Left ventricle myocardium superior (tissue), 1 donor: ENCODE results near the gene RASL11A. TPM values are rescaled to one million over a fixed set of nuclear protein-coding genes. Genes with fewer than 3 reads are reported as not detected.
"Not testable (repeated sequence)": the region's sequence is repeated elsewhere in the genome, so short reads cannot be mapped to it uniquely, and the experiment has no call there.

Experiments
- ATAC-seq: fragments of 200-7000 bp; cut with Tn5 transposase; one replicate; pipeline ENCODE4 v1.9.1; 2020; ENCODE audit warnings: mild to moderate bottlenecking, moderate library complexity
- DNase-seq: peaks from one replicate; pipeline ENCODE4 v3.0.0-alpha.2; 2020
- intact Hi-C: fragments of 100-400 bp; cut with micrococcal nuclease; formaldehyde crosslinking; loops from one replicate; pipeline ENCODE4 v1.11.0; 2022
- long read RNA-seq: library from polyadenylated mRNA; unstranded; transcript quantifications from one replicate; pipeline ENCODE4 v2.0.0, GENCODE V29; 2021
- total RNA-seq: library from RNA; stranded (reverse); fragmentation: NEBNext Ultra II Directional; extraction: Animal tissue kit (Norgen Biotek cat#: 25700); gene quantifications from one replicate; pipeline ENCODE4 v1.2.1, GENCODE V29; 2021
- donor health status: DM: no; HTN: yes; CAD: no; lungs with severe emphysema.

The RASL11A gene, protein sequence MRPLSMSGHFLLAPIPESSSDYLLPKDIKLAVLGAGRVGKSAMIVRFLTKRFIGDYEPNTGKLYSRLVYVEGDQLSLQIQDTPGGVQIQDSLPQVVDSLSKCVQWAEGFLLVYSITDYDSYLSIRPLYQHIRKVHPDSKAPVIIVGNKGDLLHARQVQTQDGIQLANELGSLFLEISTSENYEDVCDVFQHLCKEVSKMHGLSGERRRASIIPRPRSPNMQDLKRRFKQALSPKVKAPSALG
- 7.9 TPM for total RNA-seq
- long read RNA-seq, partial matches to known transcripts = 0 of 2 reads
- long read RNA-seq, other reads (novel, unspliced or antisense) = 0 of 2 reads

DNA sequence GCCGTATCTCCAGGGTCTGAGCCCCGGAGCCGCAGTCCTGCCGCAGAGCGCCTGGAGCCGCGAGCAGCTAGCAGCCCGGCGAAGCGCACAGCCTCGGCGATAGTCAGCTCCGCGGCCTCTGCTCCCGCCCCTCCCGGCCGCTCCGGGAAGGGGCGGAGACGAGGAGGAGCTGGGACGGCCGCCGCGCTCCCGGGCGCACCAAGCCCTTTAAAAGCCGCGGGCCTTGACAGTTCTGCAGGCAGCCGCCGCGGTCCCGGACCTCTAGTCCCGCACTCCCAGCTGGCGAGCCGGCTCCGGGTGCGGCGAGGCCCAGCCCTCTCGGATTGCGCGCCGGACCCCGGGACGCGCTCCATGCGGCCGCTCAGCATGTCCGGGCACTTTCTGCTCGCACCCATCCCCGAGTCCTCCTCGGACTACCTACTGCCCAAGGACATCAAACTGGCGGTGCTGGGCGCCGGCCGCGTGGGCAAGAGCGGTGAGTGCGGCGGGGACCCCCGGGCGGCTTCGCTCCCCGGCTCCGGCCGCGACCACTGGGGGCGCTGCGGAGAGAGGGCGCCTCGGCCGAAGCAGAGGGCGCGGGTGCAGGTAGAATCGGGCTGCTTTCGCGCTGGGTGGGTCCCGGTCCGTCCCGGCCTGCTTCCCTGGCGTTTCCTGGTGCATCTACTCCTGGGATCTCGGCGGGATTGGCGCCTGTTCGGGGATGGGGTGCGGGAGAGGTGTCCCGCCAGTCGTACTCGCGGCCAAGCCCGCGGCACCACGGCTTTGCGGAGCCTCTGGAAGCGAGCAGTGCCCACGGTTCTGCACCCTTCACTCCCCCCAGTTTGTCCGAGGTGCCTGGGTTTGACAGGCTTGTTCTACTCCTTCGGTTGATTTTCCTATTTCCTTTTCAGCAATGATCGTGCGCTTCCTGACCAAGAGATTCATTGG lies at the start of gene RASL11A:
Gene RASL11A (plus strand): TSS at position 237 of the 927 bp plus-strand sequence. CDS start 115 bp downstream, at position 352.
- intact Hi-C loops = no loop called here
- DNase-seq (peak; percentile 93), ATAC-seq (peak; percentile 96)

DNA sequence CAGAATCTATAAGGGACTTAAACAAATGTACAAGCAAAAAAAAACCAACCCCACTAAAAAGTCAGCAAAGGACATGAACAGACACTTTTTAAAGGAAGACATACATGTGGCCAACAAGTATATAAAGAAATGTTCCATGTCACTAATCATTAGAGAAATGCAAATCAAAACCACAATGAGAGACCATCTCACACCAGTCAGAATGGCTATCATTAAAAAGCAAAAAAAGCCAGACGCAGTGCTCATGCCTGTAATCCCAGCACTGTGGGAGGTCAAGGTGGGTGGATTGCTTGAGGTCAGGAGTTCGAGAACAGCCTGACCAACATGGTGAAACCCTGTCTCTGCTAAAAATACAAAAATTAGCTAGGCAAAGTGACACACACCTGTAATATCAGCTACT lies 48.5 kb upstream of the RASL11A start:
- ATAC-seq, DNase-seq, intact Hi-C loops: not testable (repeated sequence)

DNA sequence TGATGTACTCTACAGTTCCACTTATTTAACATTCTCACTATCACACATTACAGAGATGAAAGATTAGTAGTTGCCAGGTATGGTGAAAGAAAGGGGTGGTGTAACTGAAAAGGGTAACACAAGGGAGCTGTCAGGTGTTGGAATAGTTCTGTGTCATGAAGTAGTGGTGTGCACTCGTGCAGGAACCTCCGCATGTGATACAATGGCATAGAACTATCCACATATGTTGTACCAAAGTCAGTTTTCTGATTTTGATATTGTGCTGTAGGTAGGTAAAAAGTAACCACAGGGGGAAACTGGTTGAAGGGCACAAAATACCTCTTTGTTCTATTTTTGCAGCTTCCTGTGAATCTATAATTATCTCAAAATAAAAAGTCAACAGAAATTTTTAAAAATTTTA lies 43.6 kb upstream of the RASL11A start:
- intact Hi-C loops = no loop called here
- ATAC-seq (no peak), DNase-seq (no peak)

DNA sequence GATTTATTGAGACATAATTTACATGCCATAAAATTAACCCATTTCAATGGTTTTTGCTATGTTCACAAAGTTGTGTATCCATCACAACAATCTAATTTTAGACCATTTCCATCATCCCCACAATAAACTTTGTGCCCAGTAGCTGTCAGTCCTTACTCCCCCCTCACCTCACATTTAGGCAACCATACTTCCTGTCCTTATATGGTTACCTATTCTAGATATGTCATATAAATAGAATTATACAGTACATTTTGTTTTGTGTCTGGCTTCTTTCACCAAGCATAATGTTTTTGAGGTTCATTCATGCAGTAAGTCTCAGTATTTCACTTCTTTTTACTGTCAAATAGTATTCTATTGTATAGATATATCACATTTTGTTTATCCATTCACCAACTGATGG lies 42.5 kb upstream of the RASL11A start:
- ATAC-seq (peak; percentile 35), DNase-seq (no peak)
- intact Hi-C loops = no loop called here

DNA sequence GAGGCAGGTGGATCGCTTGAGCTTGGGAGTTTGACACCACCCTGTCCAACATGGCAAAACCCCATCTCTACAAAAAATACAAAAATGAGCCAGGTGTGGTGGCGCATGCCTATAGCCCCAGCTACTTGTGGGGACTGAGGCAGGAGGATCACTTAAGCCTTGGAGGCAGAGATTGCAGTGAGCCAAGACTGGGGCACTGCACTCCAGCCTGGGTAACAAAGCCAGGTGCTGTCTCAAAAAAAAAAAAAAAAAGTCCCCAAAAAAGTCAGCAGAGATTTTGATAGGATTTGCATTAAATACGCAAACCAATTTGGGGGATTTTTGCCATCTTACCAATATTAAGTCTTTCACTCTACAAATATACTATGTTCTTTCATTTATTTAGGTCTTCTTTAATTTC lies 41.0 kb upstream of the RASL11A start:
- DNase-seq (no peak), ATAC-seq (no peak)
- intact Hi-C loops = no loop called here

DNA sequence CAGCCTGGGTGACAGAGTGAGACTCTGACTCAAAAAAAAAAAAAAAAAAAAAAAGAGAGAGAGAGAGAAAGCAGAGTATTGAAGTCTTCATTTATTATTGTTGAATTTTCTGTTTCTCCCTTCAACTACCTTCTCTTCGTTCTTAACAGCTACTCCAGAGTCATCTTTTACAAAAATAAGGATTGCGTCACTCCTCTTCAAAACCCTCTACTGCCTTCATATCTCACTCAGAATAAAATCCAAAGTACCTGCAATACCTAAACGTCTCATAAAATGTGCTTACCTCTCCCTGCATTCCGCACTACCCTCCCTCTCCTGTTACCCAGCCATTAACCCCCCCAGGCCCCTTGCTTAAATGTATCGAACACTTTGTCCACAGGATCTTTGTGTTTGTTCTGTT lies 36.7 kb upstream of the RASL11A start:
- no peak for ATAC-seq

DNA sequence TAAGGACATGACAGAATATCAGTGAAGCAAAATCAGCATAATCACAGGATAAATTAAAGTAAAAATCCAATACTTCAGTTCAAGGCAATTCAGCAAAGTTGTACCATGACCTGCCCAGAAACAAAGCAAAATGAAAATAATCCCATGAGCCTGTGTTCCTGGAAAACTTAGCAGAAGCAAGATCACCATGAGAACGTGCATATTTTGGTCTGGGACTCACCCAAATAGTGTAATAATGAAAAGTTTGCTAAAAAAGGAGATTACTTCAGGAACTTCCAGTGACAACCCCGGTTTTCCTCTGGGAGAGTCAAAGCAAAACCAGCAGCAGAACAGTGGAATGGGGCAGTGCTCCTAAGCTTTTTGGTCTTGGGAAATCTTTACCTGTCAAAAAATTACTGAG lies 34.2 kb upstream of the RASL11A start:
- ATAC-seq (no peak), DNase-seq (no peak)
- intact Hi-C loops = no loop called here

More for the DNA sequence above, 36.7 kb upstream of the RASL11A start:
- no peak for DNase-seq
- intact Hi-C loops = no loop called here

DNA sequence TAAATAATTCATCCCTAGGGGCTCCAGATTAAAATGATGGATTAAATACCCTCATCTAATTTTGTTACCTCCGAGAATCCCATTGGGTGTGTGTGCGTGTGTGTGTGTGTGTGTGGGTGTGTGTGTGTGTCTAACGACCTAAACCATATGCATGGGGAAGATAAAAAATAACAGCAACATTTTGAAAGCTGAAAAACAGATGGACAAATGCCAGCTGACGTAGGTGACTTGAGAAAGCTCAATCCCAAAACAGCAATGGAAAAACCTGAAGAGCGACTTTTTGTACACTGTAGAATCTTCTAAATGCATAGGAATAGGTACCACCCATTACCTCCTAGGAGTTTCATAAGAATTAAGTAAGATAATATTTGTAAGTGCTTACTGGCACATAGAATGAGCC lies 27.9 kb upstream of the RASL11A start:
- intact Hi-C loops = no loop called here
- no peak for ATAC-seq
- no peak for DNase-seq

DNA sequence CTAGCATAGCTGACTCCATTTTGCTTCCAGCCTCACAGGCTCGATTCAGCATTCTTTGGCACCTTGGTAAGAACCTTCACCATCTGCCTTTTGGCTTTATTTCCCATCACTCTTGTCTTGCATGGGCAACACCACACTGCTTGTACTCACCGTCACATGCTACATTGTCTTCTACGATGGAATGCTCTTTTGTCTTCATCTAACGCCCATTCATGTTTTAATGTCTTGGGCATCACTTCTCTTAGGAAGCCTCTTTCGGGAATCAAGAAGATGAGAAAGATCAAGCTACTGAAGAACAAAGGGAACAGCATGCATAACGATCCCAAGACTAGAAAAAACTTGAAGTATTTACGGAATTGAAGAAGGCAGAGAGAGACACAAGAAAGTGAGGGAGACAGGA lies 25.0 kb upstream of the RASL11A start:
- DNase-seq = no peak
- ATAC-seq = no peak
- intact Hi-C loops = no loop called here

DNA sequence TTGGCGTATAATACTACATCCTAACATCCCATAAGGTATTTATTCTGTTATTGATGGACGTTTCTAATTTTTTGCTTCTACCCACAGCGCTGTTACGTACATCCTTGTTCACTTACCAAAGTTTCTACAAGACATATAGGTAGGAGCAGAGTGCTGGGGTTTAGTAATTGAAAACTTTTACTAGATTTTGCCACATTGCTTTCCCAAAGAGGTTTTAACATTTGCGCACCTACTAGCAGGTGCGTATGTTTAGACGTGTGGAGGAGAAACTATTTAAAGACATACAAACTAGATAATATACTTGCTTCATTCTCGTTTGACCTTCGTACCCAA lies 19.8 kb upstream of the RASL11A start:
- intact Hi-C loops = no loop called here
- no peak for DNase-seq
- ATAC-seq = no peak

DNA sequence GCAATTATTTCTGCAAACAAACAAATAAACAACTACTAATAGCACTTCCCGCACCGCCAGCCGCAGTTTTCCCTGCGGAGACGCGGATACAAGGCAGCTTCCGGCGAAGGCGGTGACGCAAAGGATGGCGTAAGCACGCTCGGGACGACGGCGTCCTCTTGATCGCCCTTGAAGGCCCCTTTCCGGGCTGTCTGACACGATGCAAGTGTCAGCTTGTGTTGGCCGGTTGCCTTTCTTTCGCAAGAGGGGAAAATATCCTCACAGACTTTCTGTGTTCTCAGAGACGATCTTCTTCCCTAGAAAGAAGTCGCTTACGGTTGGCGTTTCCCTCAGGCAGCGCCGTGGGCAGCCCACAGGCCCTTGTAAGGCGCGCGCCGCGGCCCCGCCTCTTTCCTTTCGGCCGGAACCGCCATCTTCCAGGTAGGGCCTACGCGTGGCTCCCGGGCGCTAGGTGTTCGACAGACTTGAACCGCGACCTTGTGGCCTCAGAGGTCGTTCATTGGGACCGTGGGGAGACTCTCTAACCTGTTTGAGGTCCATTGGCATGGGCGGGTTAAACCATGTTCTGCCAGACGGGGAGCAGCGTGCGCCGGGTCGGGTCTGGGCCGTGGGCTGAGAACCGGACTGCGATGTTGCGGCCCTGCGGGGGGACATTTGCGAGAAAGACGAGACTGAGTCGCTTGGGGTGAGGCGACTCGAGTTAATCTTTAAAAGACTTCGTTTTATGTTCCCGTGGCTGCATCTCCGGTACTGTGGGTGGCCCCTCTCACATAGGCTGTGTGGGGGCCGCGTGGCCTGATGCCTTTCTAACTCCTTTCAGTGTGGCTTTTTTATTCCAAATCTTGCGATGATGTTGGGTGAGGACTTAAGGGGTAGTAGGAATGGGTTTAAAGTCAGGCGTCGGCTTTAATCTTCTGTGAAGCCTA lies 19.2 kb upstream of the RASL11A start, which contains the start of gene RPL21:
Gene RPL21 (plus strand): TSS at position 393 of the 926 bp plus-strand sequence. CDS start 2,219 bp downstream, outside the sequence.
- ATAC-seq = peak; percentile 99
- peak; percentile 97 for DNase-seq
- intact Hi-C loops = no loop called here

DNA sequence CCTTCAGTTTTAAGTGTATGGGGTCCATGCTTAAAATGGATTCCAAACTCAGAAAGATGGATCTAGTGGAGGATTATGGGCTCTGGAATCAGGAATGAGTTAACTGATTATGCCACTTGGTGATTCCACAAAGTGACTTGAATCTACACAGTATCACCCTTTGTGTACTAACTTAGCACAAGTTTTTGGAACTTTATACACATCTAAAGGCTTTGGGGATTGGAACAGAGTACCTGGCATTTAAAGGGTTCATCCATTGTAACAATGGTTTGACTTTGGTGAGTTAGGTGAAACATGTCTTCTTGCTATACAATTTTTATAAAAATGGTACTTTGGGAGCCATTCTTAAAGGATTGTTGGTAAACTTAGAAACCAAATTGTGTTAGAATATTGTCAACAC lies 18.2 kb upstream of the RASL11A start:
- intact Hi-C loops = no loop called here
- ATAC-seq = no peak
- DNase-seq = no peak

DNA sequence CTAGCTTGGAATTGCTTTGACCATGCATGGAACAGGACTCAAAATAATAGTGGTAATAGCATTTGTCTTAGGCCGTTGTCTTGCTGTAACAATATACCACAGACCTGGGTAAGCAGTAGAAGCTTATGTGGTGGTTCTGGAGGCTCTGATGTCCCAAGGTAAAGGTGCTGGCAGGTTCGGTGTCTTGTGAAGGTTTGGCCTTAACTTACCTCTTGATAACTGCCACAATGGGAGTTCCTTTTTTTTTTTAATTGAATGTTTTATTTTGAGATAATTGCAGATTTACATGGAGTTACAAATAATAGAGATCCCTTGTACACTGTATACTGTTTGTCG lies 13.4 kb upstream of the RASL11A start:
- intact Hi-C loops = no loop called here
- ATAC-seq = no peak
- DNase-seq = no peak

DNA sequence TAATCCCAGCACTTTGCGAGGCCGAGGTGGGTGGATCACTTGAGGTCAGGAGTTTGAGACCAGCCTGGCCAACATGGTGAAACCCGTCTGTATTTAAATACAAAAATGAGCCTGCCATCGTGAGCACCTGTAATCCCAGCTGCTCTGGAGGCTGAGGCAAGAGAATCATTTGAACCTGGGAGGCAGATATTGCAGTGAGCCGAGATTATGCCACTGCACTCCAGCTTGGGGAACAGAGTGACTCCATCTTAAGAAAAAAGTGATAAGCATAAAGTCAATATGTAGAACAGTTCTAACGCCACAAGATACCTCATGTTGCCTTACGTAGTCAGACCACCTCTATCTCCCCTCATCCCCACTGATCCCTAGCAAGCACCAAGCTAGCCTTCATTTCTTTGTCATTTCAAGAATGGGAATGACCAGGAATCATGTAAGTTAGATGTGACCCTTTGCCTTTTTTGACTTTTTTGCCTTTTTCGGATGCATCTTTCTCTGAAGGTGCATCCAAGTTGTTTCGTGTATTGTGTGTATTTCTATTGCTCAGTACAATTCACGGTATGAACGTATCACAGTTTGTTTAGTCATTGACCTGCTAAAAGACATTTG lies 12.9 kb upstream of the RASL11A start:
- intact Hi-C loops = no loop called here
- DNase-seq (no peak), ATAC-seq (no peak)

DNA sequence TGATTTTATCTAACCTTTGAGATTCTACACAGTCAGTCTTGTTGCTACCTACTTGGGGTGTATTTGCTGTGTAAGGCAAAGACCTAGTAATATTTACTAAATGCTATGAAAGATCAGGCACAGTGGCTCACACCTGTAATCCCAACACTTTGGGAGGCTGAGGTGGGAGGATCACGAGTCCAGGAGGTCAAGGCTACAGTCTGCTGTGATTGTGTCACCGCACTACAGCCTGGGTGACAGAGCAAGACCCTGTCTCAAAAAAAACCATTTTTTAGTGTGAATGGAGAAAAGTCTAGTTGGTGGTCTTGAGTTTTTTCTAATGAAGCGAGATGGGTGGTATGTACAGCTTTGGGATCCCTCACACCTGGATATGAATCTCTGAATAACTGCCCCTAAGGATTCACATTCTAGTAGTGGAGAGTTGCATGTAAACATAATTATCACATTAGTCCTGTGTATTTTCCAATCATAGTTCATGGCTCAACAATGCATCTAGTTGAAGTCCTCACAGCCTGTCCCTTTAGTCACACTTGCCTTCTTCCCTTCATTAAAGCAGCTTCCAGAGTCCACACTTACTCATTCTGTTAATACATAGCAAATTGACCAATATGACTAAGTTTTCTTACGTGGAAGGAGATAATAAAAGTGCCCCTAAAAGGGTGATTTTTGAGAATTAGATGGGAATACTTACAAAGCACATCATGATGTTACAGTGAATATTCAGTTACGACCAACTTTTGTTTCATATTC lies 11.8 kb upstream of the RASL11A start:
- DNase-seq = no peak
- intact Hi-C loops = no loop called here
- no peak for ATAC-seq

DNA sequence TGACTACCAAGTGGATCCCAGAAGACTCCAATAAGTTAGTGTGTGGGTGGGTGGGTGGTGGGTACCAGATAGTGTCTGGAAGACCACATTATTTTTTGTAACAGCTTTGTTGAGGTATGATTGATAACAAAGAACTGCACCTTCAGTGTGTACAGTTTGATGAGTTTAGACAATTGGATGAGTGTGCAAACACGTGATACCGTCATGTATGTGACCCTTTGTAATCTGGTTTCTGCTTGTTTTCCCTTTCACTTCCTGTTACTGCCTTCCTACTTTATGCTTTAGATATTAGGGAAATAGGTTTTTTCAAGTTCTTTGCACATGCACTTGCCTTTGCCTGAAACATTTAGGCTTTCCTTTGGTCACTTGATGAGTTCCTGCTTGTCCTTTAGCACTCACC lies 10.8 kb upstream of the RASL11A start:
- intact Hi-C loops = no loop called here
- DNase-seq (no peak), ATAC-seq (no peak)

DNA sequence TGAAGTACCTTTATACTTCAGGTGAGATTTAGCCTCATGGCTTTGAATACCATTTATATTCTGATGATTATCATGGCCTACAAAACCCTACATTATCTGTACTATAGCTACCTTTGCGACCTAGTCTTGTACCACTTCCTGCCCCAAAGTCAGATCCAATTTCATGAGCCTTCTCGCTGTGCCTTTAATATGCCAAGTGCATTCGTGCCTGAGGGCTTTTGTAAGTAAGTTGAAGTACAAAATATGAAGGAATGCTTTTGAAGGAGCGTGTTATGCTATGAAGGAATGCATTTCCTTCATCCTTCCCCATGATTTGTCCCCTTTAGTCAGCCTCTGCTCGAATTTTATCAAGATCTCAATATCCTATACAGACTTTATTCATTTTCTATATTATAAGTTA lies 9.2 kb upstream of the RASL11A start:
- DNase-seq (no peak), ATAC-seq (no peak)
- intact Hi-C loops = no loop called here

DNA sequence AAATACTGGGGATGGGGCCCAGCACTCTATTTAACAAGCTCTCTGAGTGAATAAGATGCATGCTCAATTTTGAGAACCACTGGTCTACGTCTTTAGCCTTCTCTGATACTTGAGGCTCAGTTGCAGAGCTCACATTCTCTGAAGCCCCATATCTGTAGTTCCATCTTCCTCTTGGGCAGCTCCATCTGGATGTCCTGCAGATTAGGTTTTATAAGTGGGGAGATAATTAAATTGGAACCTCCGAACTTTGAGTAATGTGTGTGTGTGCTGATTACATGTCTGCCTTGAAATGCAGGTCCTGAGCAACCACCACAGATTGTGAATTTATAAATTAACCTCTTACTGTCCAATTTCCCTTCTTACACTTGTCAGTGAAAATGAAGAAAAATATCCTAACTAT lies 7.2 kb upstream of the RASL11A start:
- no peak for ATAC-seq
- intact Hi-C loops = no loop called here
- DNase-seq = no peak

DNA sequence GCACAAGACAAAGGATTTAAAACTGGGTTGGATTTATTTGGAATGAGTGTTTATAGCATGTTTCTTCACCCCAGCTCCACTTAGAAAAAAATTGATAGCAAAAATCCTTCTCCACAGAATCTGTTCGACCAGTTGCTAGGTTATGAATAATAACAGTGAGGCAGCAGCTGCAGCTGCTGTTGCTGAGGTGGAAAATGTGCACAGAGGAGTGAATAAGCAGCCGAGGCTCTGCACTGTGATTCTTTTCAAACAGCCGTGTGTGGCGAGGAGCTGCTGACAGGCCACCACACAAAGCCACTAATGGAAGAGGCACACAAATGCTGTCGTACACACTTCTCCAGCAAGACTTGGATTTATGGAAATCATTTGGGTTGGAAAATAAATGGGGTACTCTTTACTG lies 6.4 kb upstream of the RASL11A start:
- no peak for DNase-seq
- peak; percentile 78 for ATAC-seq
- intact Hi-C loops = no loop called here
